HG03457 (cell line): Measurements from ENCODE around the gene DSCAM.

Source experiments
- ATAC-seq: cut with Tn5 transposase; IDR thresholded peaks from one replicate; pipeline ENCODE4 v1.9.1; 2021; ENCODE audit warnings: moderate number of reproducible peaks; ENCODE audit not compliant: unreplicated experiment

DSCAM gene

GRCh38 chr21:40618191-40618973 is 228.6 kb downstream of the DSCAM start:
- no peak for ATAC-seq

GRCh38 chr21:40616377-40616704 is 230.6 kb downstream of the DSCAM start:
- no peak for ATAC-seq

- no peak for ATAC-seq
Measured at GRCh38 chr21:40615505-40616376, 231.2 kb downstream of the DSCAM start.

GRCh38 chr21:40613546-40614030 is 233.4 kb downstream of the DSCAM start:
- no peak for ATAC-seq

GRCh38 chr21:40610345-40610744 is 236.6 kb downstream of the DSCAM start:
- no peak for ATAC-seq

GRCh38 chr21:40606341-40606740 is 240.6 kb downstream of the DSCAM start:
- ATAC-seq: no peak

GRCh38 chr21:40605094-40605493 is 241.9 kb downstream of the DSCAM start:
- no peak for ATAC-seq

- no peak for ATAC-seq
Measured at GRCh38 chr21:40603774-40604173, 243.2 kb downstream of the DSCAM start.

- no peak for ATAC-seq
Measured at GRCh38 chr21:40602080-40602479, 244.9 kb downstream of the DSCAM start.

- no peak for ATAC-seq
Measured at GRCh38 chr21:40595806-40596205, 251.2 kb downstream of the DSCAM start.

- ATAC-seq: no peak
Measured at GRCh38 chr21:40587736-40588346, 259.1 kb downstream of the DSCAM start.

GRCh38 chr21:40586575-40586974 is 260.4 kb downstream of the DSCAM start:
- no peak for ATAC-seq

GRCh38 chr21:40577285-40578043 is 269.5 kb downstream of the DSCAM start:
- no peak for ATAC-seq

- no peak for ATAC-seq
Measured at GRCh38 chr21:40575976-40576375, 271.0 kb downstream of the DSCAM start.

GRCh38 chr21:40569357-40569756 is 277.6 kb downstream of the DSCAM start:
- ATAC-seq: no peak

- ATAC-seq: no peak
Measured at GRCh38 chr21:40568807-40569206, 278.2 kb downstream of the DSCAM start.

- no peak for ATAC-seq
Measured at GRCh38 chr21:40567501-40567900, 279.5 kb downstream of the DSCAM start.

- no peak for ATAC-seq
Measured at GRCh38 chr21:40566486-40566885, 280.5 kb downstream of the DSCAM start.

- ATAC-seq: no peak
Measured at GRCh38 chr21:40564318-40564717, 282.6 kb downstream of the DSCAM start.

GRCh38 chr21:40563900-40564299 is 283.1 kb downstream of the DSCAM start:
- no peak for ATAC-seq
